Activated T-helper 17 cell treated with anti-CD3 and anti-CD28 coated beads, Interleukin-2, amount 50 U/mL, for 72 hours (primary cell): ENCODE results near the gene ANKMY1. TPM values are rescaled to one million over a fixed set of nuclear protein-coding genes. Genes with fewer than 3 reads are reported as not detected.
"Not testable (repeated sequence)": the region's sequence is repeated elsewhere in the genome, so short reads cannot be mapped to it uniquely, and the experiment has no call there.

Experiments used
- ATAC-seq: fragments of 150-1000 bp; cut with Tn5 transposase; replicated peaks from 2 replicates; pipeline ENCODE4 v1.10.0; 2021; ENCODE audit warnings: mild to moderate bottlenecking, moderate library complexity
- H3K27ac Mint-ChIP-seq: one replicate; pipeline ENCODE4 v1.8.0; 2022; ENCODE audit warnings: mixed read lengths
- H3K27me3 Mint-ChIP-seq: one replicate; pipeline ENCODE4 v1.8.0; 2022; ENCODE audit warnings: mixed read lengths
- H3K36me3 Mint-ChIP-seq: one replicate; pipeline ENCODE4 v1.8.0; 2022; ENCODE audit warnings: low read depth, mild to moderate bottlenecking, mixed read lengths
- H3K4me1 Mint-ChIP-seq: one replicate; pipeline ENCODE4 v1.8.0; 2022; ENCODE audit warnings: mixed read lengths
- H3K4me3 Mint-ChIP-seq: one replicate; pipeline ENCODE4 v1.8.0; 2022; ENCODE audit warnings: mild to moderate bottlenecking, mixed read lengths
- H3K9me3 Mint-ChIP-seq: one replicate; pipeline ENCODE4 v1.8.0; 2022; ENCODE audit warnings: mixed read lengths
- total RNA-seq, 2 donors: library from RNA; stranded (reverse); gene quantifications; one replicate each; pipeline ENCODE4 v1.2.3, GENCODE V29; 2022

ANKMY1 gene
- total RNA-seq, 2 donors from 2014 or later: 14.5 to 28.8 TPM

DNA sequence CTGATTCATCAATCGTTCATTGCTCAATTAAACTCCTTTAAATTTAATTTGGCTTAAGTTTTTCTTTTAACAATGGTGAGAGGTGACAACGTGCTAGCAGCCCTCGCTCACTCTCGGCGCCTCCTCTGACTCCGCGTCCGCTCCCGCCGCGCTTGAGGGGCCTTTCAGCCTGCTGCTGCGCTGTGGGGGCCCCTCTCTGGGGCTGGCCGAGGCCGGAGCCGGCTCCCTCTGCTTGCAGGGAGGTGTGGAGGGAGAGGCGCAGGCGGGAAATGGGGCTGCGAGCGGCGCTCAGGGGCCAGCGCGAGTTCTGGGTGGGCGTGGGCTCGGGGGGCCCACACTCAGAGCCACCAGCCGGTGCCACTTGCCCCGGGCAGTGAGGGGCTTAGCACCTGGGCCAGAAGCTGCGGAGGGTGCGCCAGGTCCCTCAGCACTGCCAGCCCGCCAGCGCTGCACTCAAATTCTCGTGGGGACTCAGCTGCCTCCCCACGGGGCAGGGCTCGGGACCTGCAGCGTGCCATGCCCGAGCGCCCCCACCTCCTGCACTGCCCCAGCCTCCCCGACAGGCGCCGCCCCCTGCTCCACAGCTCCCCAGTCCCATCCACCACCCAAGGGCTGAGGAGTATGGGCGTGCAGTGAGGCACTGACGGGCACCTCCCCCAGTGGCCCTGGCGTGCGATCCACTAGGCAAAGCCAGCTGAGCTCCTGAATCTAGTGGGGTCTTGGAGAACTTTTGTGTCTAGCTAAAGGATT lies 19.6 kb downstream of the ANKMY1 start:
- Mint-ChIP-seq H3K27ac (no peak overlapping the region), H3K4me3 (no peak overlapping the region), H3K36me3 (peaks cover 73% of the 10 kb centered on the region), H3K9me3 (peaks cover 3% of the 10 kb centered on the region), H3K4me1 (peaks cover 6% of the 10 kb centered on the region), H3K27me3 (no peaks in the 10 kb centered on the region)
- ATAC-seq: no peak

DNA sequence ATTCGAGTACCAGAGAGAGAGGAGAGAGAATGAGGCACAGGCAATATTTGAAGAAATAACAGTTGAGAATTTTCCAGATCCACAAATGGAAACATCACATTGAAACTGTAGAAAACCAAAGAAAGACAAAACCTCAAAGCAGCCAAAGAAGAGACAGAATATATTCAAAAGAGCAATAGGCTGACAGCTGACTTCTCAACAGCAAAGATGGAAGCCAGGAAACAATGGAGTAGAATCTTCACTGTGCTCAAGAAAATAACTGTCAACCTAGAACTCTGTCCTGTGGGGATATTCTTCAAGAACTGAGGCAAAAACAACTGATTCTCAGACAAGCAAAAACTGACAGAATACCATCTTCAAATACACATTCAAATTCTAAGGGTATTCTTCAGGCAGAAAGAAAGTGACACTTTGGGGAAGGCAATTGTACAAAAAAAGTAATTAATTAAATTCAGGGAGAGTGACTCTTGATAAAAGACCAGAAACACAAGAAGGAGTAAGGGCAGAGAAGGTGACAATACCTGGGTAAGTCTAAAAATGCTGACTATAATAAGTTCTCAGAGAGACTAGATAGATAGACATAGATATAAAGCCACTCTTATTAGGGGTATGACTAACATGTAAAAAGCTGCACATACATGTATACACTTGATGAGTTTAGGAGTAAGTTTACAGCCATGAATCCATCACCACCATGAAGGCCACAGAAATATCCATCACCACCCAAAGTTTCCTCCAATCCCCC lies 25.6 kb downstream of the ANKMY1 start:
- H3K27me3 Mint-ChIP-seq: no peaks in the 10 kb centered on the region
- peaks cover 13% of the 10 kb centered on the region for H3K9me3 Mint-ChIP-seq
- peaks cover 3% of the 10 kb centered on the region for H3K4me1 Mint-ChIP-seq
- no peak overlapping the region for H3K27ac Mint-ChIP-seq
- no peak overlapping the region for H3K4me3 Mint-ChIP-seq
- peaks cover 82% of the 10 kb centered on the region for H3K36me3 Mint-ChIP-seq
- ATAC-seq: no peak

DNA sequence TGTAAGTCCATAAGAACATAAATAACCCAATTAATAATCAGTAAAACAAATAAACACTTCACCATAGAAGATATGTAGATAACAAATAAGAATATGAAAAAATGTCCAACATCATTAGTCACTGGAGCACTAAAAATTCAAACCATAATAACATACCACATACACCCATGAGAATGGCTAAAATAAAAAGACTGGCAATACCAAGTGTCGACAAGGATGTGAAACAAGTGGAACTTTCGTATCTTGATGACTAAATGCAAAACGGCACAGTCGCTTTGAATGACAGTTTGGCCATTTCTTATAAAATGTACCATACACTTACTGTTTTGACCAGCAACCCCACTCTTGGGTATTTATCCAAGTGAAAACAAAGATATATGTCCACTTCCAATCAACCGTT lies 26.8 kb downstream of the ANKMY1 start:
- Mint-ChIP-seq H3K4me1 (peaks cover 7% of the 10 kb centered on the region), H3K4me3 (no peak overlapping the region), H3K36me3 (peaks cover 76% of the 10 kb centered on the region), H3K27me3 (no peaks in the 10 kb centered on the region), H3K27ac (no peak overlapping the region), H3K9me3 (peaks cover 13% of the 10 kb centered on the region)
- ATAC-seq: no peak

DNA sequence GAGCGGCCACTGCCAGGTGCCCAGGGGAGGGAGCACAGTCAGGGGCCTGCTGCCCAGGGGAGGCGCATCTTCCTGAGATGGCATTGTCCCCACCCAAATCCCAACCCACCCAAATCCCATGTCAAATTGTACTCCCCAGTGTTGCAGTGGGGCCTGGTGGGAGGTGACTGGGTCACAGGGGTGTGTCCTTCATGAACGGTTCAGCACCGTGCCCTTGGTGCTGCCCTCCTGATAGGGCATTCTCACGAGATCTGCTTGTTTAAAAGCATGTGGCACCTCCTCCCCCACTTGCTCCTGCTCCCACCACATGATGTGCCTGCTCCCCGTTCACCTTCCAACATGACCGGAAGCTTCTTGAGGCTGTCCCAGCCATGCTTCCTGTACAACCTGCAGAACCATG lies 27.6 kb downstream of the ANKMY1 start:
- Mint-ChIP-seq H3K9me3 (peaks cover 13% of the 10 kb centered on the region), H3K27ac (no peak overlapping the region), H3K4me3 (no peak overlapping the region), H3K36me3 (peaks cover 74% of the 10 kb centered on the region), H3K27me3 (no peaks in the 10 kb centered on the region), H3K4me1 (peaks cover 7% of the 10 kb centered on the region)
- no peak for ATAC-seq

DNA sequence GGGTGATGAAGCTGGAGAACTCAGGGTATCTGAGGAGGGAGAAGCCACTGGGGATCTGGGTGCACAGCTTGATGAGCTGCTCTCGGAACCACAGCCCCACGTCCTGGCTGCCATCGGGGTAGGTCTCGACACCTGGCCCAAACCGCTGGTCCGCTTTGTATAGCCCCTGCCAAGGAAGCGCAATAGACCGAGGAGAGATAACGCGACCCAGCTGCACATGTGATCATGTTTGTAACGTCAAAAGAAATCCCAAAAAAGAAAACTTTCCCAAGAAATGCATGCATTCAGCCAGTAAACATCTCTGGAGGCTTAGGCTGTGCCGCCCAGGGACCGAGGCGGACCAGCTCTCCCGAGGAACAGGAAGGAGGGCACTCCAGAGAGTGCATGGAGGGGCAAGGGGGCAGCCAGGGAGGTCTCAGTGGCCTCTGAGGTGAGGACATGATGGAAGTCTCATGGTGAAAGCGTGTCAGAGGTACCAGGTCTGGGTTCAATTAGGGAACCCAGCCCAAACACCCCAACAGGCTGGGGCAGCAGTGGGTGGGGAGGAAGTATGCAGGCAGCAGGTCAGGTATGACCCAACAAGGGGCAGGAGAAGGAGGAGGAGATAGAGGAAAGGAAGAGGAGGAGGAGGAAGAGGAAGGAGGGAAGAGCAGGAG lies 28.3 kb downstream of the ANKMY1 start:
- H3K36me3 Mint-ChIP-seq: peaks cover 74% of the 10 kb centered on the region
- no peak overlapping the region for H3K4me3 Mint-ChIP-seq
- peak overlapping the region; percentile 50 for H3K27ac Mint-ChIP-seq
- ATAC-seq: no peak
- no peaks in the 10 kb centered on the region for H3K27me3 Mint-ChIP-seq
- H3K9me3 Mint-ChIP-seq: peaks cover 13% of the 10 kb centered on the region
- peaks cover 7% of the 10 kb centered on the region for H3K4me1 Mint-ChIP-seq

DNA sequence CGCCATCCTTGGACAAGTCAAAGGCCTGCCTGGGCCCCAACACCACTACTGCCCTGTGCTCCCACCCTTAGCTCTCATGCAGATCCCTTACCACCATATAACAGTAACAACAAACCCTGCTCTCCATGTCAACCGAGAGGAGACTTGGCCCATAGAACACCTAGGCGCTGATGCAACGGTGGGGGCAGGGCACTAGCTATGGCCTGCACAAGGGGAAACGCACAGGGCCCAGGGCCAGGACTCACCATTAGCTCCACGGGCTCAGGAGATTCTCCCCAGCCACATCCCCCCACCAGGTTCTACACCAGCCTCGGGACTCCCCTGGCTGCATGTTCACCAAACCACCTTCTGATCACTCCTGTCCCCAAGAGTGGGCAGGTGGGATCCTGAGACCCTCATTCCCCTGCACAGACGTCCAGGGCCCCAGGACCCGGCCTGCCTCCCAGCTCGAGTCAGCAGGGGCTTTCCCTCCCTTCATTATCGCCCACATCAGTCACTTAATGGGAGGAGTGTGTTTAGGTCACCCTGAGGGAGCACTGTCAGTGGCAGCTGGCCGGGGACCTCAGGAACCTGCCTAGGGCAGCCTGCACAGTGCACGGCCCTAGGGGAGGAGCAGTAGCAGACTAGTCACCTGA lies 29.3 kb downstream of the ANKMY1 start:
- no peak for ATAC-seq

DNA sequence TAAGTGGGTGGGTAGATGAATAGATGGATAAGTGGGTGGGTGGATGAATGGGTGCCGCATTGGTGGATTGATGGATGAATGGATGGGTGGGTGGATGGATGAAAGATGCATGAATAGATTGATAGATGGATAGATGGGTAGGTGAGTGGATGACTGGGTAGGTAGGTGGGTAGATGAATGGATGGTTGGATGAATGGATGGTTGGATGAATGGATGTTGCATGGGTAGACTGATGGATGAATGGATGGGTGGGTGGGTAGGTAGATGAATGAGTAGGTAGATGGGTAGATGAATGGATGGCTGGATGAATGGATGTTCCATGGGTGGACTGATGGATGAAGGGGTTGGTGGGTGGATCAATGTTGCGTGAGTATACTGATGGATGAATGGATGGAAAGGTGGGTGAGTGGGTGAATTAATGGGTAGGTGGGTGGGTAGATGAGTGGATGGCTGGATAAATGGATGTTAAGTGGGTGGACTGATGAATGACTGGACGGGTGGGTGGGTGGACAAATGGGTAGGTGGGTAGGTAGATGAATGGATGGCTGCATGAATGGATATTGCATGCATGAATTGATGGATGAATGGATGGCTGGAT lies 30.5 kb downstream of the ANKMY1 start:
- ATAC-seq: no peak
- no peaks in the 10 kb centered on the region for H3K27me3 Mint-ChIP-seq
- H3K4me3 Mint-ChIP-seq: no peak overlapping the region
- peaks cover 10% of the 10 kb centered on the region for H3K9me3 Mint-ChIP-seq
- H3K4me1 Mint-ChIP-seq: peaks cover 7% of the 10 kb centered on the region
- peaks cover 77% of the 10 kb centered on the region for H3K36me3 Mint-ChIP-seq
- no peak overlapping the region for H3K27ac Mint-ChIP-seq

More for the DNA sequence above, 29.3 kb downstream of the ANKMY1 start:
- no peaks in the 10 kb centered on the region for H3K27me3 Mint-ChIP-seq
- no peak overlapping the region for H3K4me3 Mint-ChIP-seq
- peaks cover 7% of the 10 kb centered on the region for H3K4me1 Mint-ChIP-seq
- peaks cover 74% of the 10 kb centered on the region for H3K36me3 Mint-ChIP-seq
- no peak overlapping the region for H3K27ac Mint-ChIP-seq
- peaks cover 10% of the 10 kb centered on the region for H3K9me3 Mint-ChIP-seq

DNA sequence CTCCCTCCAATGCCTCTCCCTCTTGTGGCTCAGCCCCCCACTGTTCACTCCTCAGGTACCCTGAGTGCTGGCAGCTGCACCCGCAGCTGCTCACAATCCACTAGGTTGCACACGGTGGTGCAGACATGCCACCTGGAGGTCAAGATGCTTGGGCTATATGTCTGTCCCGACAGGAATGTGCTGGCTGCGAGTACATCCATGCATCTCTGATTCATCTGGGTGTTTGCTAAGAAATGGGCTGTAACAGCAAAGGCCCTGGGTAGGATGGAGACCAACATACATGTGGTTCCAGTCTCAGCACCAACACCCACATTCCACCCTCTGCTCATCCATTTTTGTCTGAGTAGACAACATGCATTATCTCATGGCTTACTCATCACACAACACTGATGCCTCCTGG lies 31.3 kb downstream of the ANKMY1 start:
- Mint-ChIP-seq H3K27ac (no peak overlapping the region), H3K4me3 (no peak overlapping the region), H3K9me3 (peaks cover 5% of the 10 kb centered on the region), H3K27me3 (no peaks in the 10 kb centered on the region), H3K36me3 (peaks cover 71% of the 10 kb centered on the region), H3K4me1 (peaks cover 7% of the 10 kb centered on the region)
- no peak for ATAC-seq

DNA sequence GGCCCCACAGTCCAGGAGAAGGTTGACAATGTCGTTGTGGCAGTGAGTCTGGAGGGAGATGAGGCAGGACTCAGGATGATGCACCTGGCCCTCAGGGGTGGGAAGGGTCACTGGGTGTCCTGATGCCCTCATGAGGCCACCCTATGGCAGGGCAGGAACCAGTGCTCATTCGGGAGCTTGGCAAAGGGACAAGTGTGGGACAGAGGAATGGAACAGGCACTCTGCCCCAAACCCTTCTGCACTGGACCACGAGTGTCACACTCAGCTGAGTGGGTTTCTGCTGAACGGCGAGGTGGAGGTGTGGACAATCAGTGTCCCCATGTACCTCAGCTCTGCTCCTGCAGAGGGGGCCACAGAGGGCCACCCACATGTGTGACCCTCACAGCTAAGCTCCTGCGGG lies 32.0 kb downstream of the ANKMY1 start:
- Mint-ChIP-seq H3K9me3 (no peaks in the 10 kb centered on the region), H3K4me3 (no peak overlapping the region), H3K4me1 (peaks cover 10% of the 10 kb centered on the region), H3K36me3 (peaks cover 65% of the 10 kb centered on the region), H3K27me3 (no peaks in the 10 kb centered on the region), H3K27ac (no peak overlapping the region)
- ATAC-seq: no peak

DNA sequence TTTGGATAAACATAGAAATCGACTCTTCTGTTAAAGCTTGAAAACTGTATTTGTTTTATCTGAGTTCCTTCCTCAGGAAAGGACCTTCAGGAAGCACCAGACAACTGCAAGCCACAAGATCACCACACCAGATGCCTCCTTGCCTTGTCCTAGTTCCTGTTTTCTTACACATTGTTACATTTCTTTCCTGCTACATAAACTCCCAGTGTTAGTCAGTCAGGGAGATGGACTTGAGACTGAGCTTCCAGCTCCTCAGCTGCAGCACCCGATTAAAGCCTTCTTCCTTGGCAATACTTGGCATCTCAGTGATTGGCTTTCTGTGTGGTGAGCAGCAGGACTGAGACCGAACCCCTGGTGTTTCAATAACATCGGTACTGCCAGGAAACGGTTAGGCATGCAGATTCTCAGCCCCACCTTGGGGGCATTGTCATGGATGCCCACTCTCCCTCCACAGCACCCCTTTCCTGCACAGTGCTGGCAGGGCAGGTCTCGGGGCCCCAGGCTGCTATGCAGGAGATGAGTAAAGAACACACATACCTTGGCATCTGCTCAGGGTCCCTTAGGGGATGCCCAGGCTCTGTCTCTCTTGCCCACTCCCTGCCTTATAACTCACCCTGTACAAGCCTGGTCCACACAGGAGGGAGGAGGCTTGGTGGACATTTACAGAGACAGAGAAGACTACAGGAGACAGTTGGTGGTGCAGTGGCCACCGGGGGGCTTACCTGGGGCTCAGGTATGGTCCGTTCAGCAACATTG lies 32.6 kb downstream of the ANKMY1 start:
- no peak for ATAC-seq
- Mint-ChIP-seq H3K4me3 (no peak overlapping the region), H3K27me3 (no peaks in the 10 kb centered on the region), H3K36me3 (peaks cover 65% of the 10 kb centered on the region), H3K9me3 (no peaks in the 10 kb centered on the region), H3K4me1 (peaks cover 13% of the 10 kb centered on the region), H3K27ac (no peak overlapping the region)

DNA sequence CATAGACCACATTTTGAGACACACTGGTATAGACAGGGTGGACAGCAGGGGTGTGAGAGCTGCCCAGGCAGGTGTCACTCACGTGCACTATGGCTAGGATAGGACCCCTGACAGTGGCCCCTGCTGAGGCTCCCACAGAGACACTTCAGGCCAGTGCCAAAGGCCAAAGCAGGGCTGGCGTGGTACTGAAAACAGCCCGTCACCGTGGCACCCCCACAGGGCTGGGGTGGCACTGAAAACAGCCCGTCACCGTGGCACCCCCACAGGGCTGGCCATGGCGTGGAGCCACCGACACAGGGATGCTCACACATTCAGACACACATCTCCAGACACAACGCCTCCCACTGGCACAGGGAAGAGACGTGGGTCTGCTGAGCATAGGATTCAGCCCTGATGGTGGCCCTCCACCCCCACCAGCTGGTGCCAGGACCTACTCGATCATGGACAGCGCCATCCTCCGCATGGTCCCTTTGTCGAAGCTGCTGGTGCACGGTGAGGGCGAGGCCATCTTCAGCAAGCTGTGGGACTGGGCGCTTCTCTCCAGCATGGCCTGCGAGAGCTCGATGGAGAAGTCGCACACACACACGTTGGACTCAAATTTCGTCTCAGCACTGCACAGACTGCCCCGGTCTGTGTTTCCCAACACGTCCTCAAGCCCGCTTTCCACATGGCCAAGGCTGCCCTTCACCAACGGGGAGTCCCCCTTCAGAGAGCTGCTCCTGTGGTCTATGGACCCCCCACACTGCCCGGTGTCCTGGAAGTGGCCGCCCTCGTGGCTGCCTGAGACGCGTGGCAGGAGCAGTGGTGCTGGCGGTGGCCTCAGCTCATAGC lies 34.1 kb downstream of the ANKMY1 start:
- Mint-ChIP-seq H3K27ac (no peak overlapping the region), H3K9me3 (no peaks in the 10 kb centered on the region), H3K4me3 (no peak overlapping the region), H3K27me3 (no peaks in the 10 kb centered on the region), H3K4me1 (peaks cover 13% of the 10 kb centered on the region), H3K36me3 (peaks cover 50% of the 10 kb centered on the region)
- no peak for ATAC-seq

DNA sequence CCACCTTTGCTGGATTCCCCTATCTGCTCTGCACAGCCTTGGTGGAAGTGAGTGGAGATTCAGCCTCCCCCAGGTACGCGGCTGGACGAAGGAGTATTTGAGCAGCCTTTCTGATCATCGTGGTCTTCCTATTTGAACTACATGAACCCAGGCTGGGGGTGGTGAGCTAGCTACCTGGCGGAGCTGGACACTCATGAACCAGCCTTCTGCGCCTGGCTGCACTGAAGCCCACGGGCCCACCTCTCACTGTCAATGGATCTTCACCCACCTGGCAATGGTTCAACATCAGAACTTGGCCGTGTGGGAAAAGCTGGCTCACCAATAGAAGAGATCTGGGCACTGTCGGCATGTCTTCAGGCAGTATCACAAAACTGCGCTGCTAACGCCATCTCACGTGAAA lies 35.4 kb downstream of the ANKMY1 start:
- Mint-ChIP-seq H3K27ac (no peak overlapping the region), H3K4me1 (peaks cover 12% of the 10 kb centered on the region), H3K36me3 (peaks cover 43% of the 10 kb centered on the region), H3K4me3 (no peak overlapping the region), H3K27me3 (no peaks in the 10 kb centered on the region), H3K9me3 (no peaks in the 10 kb centered on the region)
- ATAC-seq: no peak

DNA sequence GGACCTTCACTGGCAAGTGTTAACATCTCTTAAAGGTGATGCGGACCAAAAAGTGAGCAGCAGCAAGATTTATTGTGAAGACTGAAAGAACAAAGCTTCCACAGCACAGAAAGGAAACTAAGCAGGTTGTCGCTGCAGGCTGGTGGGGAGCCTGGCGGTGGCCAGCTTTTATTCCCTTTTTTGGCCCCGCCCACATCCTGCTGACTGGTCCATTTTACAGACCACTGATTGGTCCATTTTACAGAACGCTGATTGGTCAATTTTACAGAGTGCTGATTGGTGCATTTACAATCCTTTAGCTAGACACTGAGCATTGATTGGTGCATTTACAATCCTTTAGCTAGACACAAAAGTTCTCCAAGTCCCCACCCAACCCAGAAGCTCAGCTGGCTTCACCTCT lies 35.9 kb downstream of the ANKMY1 start:
- peaks cover 38% of the 10 kb centered on the region for H3K36me3 Mint-ChIP-seq

More for the DNA sequence above, 35.9 kb downstream of the ANKMY1 start:
- not testable (repeated sequence) for H3K27me3 Mint-ChIP-seq, ATAC-seq, H3K4me3 Mint-ChIP-seq, H3K4me1 Mint-ChIP-seq, H3K9me3 Mint-ChIP-seq, H3K27ac Mint-ChIP-seq
